ENCODE data around the gene CHCHD10. TPM values are rescaled to one million over a fixed set of nuclear protein-coding genes. Genes with fewer than 3 reads are reported as not detected.

CHCHD10 gene
- total and polyA plus RNA-seq, 2 of the 8 experiments (the other 6 are each of a cell fraction or from before 2014, with no cell fraction given) = 58.3 to 94.5 TPM

- TF ChIP-seq EGR1 (IDR thresholded peaks at IDR 0.05; ENCODE audit: borderline replicate concordance, low read depth, low read length) = no peak
- TF ChIP-seq SRF (IDR thresholded peaks at IDR 0.05; ENCODE audit: low read depth, low read length) = no peak
- no peak for TF ChIP-seq RBBP5 (IDR thresholded peaks at IDR 0.05; ENCODE audit: borderline replicate concordance, low read depth, low read length)
- 90% methylated on average over 6 of the region's 6 CpGs; no CpG with 5 or more reads in 1 of the 2 experiments for WGBS, 2 experiments (ENCODE audit: extremely low coverage in 1 of 2, insufficient coverage in 1 of 2, insufficient read length in 1 of 2, insufficient replicate concordance in 2 of 2, low coverage in 1 of 2, low lambda C conversion rate in 2 of 2, missing lambda C conversion rate in 1 of 2)
- POLR2A ChIA-PET (ENCODE audit: partially characterized antibody) = no interaction called here
These were observed 46.9 kb downstream of the CHCHD10 start for GRCh38 chr22:23720855-23721254.

More at GRCh38 chr22:23720855-23721254, 46.9 kb downstream of the CHCHD10 start:
- Histone ChIP-seq H3K14ac (ENCODE audit: insufficient read length) (no peak overlapping the region), H3K4me2 (ENCODE audit: insufficient read depth in 1 of 2, low read depth in 2 of 2, low read length in 2 of 2) (no peak overlapping the region), H3K4ac (replicated peaks; ENCODE audit: insufficient read length, low read depth, low read length) (no peak overlapping the region), H3K9me3 (ENCODE audit: insufficient read depth in 2 of 2, low read depth in 1 of 2, low read length in 1 of 2) (no peaks in the 10 kb centered on the region), H3K27ac (ENCODE audit: low read depth, low read length) (no peak overlapping the region), H3K27me3 (replicated peaks in 1 of 4; ENCODE audit: control insufficient read depth in 3 of 4, extremely low read depth in 1 of 4, insufficient read depth in 3 of 4, low read length in 3 of 4) (no peaks in the 10 kb centered on the region), H3K18ac (ENCODE audit: extremely low read depth, low read length) (no peak overlapping the region), H4K5ac (ENCODE audit: insufficient read length, low read depth, low read length) (no peak overlapping the region), H3K9ac (replicated peaks in 1 of 4; ENCODE audit: extremely low read depth in 1 of 4, low read depth in 3 of 4, low read length in 3 of 4) (no peak overlapping the region), H2BK20ac (ENCODE audit: low read length) (no peak overlapping the region), H3K79me2 (ENCODE audit: control insufficient read depth in 1 of 2, insufficient read depth in 2 of 2, low read length in 2 of 2) (peaks cover 0 to 4% of the 10 kb centered on the region in 2 experiments; a peak in 1 of 4 replicates), H2AFZ (ENCODE audit: low read length) (no peak overlapping the region), H4K91ac (replicated peaks; ENCODE audit: insufficient read length, low read length) (no peak overlapping the region), H4K8ac (ENCODE audit: extremely low read depth, insufficient read depth, low read length) (no peak overlapping the region), H2AK5ac (ENCODE audit: low read depth, low read length) (no peak overlapping the region), H3K23me2 (ENCODE audit: low read depth, low read length) (no peaks in the 10 kb centered on the region), H3K23ac (ENCODE audit: insufficient read length) (no peak overlapping the region), H3K4me1 (replicated peaks in 1 of 4; ENCODE audit: control insufficient read depth in 3 of 4, insufficient read depth in 4 of 4, low read length in 3 of 4) (peaks cover 0 to 5% (median 2%) of the 10 kb centered on the region in 4 experiments; a peak in 5 of 7 replicates), H2BK5ac (ENCODE audit: low read depth, low read length) (no peak overlapping the region), H3K79me1 (ENCODE audit: low read depth, low read length) (peaks cover 3% of the 10 kb centered on the region; the same call in 1 of the 2 replicates), H3K56ac (replicated peaks; ENCODE audit: insufficient read length, low read depth, low read length) (no peak overlapping the region), H4K20me1 (replicated peaks in 1 of 2; ENCODE audit: control insufficient read depth in 1 of 2, insufficient read depth in 2 of 2, low read length in 2 of 2) (no peaks in the 10 kb centered on the region), H3K36me3 (ENCODE audit: control insufficient read depth in 2 of 4, insufficient read depth in 4 of 4, low read length in 3 of 4) (no peaks in the 10 kb centered on the region), H3K4me3 (ENCODE audit: extremely low read depth in 1 of 4, insufficient read depth in 2 of 4, low read depth in 3 of 4, low read length in 4 of 4) (no peak overlapping the region), H2BK15ac (ENCODE audit: low read length) (no peak overlapping the region), H2BK12ac (ENCODE audit: low read depth, low read length) (no peak overlapping the region), H2BK120ac (replicated peaks; ENCODE audit: low read depth, low read length) (no peak overlapping the region)
- FAIRE-seq (no peak), DNase-seq (ENCODE audit: low read depth in 1 of 2, low spot score in 2 of 2) (no peak)
- CTCF ChIA-PET (ENCODE audit: partially characterized antibody) = interaction anchor here (0.5 to 0.6 kb wide), 2 partner anchors 23 to 87 kb away, joined by 3 read pairs; no protein-coding TSS in a partner anchor
